Esophagus mucosa (tissue), 1 donor: ENCODE data around the gene NPTXR. TPM values are rescaled to one million over a fixed set of nuclear protein-coding genes. Genes with fewer than 3 reads are reported as not detected.
A peak's percentile ranks its signal among the peaks of the same experiment; 100 is the strongest.
"Not testable (repeated sequence)": the region's sequence is repeated elsewhere in the genome, so short reads cannot be mapped to it uniquely, and the experiment has no call there.

Experiments
- ATAC-seq: fragments of 200-7000 bp; cut with Tn5 transposase; one replicate; pipeline ENCODE4 v1.9.1; 2020
- total RNA-seq: library from RNA; stranded (reverse); gene quantifications from one replicate; pipeline ENCODE4 v1.2.4, GENCODE V29; 2023
- donor health status: DM: yes; HTN: yes; CAD: no.

Gene NPTXR
- total RNA-seq, 1 donor from 2014 or later: 0.44 TPM

DNA sequence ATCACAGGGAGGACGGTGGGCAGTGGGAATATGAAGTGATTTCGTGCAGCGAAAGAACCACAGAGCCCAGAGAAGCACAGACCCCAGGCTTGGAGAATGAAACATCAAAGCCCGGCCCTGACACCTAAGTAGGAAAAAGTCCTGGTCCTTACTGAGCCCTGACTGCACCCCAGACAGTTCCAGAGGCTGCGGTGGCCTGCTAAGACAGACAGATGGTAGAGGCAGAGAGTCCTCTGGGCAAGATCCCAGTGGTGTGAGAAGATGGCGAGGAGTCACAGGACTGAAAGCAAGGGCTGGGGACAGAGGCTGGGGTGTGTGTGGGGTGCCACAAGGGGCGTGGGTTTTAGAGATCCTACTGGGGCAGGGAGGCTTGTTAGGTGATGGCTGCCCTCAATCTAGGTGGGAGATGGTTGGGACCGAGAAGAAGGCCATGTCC, 24.5 kb upstream of the NPTXR start:
- ATAC-seq: no peak

DNA sequence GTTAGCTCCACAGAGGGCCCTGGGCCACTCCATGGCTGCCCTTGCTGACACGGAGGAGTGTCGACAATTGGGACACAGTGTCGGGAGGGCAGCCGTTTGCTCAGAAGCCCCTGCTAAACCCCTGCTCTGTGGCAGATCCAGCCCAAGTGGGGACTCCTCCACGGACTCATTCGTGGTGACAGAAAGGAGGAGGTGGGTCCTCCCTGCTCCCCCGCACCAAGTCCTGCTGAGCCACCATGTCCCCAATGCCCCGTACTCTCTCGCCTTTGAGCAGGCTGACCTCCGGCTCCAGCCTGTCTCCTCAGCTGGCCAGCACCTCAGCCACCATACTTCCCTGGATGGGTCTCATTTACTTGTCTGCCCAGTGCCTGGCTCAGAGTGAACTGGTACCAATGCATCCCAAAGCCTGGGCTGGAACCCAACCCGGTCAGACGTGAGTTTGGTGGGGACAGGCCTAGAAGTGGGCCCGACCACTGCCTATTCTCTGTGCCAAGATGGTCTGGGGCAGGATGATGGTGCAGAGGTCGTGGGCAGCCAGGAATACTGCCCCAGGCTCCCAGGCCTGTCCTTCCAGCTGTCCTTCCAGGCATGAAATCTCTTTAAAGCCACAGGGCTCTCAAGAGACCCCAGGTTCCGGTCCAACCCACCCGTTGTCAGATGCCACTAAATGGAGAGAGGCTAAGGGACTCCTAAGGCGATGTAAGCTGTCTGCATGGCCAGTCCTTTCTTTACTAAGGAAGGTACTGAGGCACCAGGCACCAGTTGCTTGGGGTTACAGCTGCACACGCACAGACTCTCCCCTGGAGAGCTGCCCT, 23.9 kb upstream of the NPTXR start:
- no peak for ATAC-seq

- no peak for ATAC-seq
Measured at GRCh38 chr22:38867124-38867455, 23.3 kb upstream of the NPTXR start.

DNA sequence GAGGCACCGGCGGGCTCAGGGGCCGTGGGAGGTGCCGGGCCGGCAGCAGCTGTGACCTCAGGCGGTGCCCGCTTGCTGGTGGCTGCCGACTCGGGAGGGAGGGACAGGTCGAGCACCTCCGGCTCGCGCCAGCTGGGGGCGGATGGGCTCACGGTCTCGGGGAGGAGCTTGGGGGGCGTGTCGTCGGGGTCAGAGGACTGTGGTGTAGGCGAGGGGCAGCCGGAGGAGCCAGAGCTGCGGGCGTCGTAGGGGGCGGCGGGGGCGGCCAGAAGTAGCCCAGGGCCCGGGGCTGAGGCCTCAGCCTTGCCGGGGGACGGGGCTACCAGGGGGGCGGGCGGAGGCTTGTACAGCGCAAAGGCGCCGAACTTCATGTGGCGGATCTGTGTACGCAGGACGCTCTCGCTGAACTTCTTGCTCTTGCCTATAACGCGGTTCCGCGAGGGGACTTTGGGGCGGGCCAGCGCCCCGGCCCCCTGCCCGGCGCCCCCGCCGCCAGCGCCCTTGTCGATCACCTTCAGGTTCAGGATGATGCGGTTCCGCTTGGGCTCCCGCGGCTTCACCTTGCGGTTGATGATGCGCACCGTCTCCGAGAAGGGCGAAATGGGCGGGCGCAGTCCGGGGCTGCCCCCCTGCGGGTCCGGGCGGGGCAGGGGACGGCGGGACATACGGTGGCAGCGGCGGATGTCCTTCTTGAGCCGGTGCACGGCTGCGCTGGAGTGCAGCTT, 22.7 kb upstream of the NPTXR start:
- no peak for ATAC-seq

DNA sequence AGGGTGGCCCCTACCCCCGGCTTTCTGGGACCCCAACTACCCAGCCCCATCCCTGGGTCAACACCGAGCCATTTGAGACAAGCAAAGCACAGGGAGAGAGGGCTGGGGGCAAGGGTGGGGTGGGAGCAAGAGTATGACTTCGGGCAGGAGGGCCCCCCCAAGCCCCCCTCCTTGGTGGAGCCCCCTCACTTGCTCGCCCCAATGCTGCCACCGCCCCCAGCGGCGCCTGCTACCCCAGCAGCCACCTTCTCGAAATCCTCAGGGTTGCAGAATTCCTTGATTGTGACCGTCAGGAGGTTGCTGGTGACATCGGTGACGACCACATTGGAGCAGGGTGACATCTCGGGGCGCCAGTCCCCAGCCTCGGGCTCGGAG, 22.2 kb upstream of the NPTXR start:
- no peak for ATAC-seq

DNA sequence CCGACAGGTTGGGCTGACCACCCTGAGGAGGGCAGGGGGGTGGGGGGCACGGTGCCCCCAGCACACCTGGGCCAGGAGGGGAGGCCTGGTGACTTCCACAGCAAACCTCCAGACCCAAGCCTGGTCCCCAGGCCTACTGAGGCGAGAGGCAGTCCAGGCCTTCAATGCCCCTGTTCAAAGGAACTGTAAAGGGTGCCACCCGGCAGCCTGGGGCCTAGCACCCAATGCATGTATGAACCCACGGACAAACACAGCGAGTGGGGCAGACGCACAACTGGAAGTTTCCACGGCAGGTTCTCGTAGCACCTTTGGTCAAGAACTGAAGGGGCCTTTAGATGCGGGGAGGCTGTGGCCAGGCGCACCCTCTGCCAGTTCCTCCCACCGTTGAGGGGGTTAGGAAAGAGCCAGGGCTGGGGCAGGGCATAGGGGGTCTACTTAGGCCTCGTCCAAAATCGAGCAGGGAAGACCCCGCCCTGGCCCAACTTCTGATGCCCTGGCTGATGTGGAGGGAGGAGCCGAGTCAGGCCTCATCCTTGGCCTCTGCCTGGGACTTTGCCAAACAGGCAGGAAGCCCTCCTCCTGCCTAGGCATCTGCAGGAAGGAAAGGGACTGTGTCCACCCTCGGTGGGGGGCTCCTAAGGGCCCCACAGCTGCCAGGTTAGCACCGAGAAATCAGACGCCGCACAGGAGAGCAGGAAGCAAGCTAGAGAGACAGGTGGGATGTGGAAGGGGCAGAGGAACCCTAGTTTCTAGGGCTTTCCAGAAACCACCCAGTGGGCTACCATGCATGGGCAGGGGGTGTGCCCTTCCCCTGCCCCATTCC, 21.6 kb upstream of the NPTXR start:
- no peak for ATAC-seq

DNA sequence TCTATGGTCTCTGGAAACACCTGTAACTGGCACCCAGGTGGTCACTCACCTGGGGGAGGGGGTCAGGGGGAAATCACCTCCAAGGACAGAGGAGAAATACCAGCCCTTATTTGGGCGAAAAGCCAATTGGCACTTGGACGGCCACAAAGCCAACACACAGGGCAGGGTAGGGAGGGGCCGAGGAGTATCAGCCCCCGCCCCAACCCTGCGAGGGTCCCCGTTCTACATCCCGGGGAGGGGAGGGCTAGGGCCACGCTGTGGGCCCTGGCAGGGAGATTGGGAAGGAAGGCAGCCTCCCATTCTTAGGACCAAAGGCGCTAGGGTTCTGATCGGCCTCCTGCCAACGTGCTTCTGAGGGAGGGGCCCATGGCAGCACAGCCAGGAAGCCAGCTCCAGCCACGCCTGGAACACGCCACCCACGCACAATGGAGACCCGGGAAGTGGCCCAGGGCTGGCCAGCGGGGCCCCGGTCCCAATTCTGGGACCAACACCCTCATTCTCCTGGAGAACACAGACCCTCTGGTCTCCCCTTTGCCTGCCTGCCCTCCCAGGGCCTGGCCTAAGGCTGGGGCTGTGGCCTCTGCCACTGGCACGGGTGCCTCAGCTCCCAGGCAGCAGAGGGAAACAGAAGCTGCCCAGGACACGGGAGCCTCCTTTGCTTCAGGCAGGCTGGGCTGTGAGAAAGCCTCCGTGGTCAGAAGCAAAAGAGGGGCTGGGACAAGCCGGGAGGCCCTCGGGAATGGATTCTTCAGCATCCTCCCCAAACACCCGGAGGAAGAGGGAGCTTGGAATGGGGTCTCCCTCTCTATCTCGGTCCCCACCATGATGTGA, 20.7 kb upstream of the NPTXR start:
- peak; percentile 5 for ATAC-seq

DNA sequence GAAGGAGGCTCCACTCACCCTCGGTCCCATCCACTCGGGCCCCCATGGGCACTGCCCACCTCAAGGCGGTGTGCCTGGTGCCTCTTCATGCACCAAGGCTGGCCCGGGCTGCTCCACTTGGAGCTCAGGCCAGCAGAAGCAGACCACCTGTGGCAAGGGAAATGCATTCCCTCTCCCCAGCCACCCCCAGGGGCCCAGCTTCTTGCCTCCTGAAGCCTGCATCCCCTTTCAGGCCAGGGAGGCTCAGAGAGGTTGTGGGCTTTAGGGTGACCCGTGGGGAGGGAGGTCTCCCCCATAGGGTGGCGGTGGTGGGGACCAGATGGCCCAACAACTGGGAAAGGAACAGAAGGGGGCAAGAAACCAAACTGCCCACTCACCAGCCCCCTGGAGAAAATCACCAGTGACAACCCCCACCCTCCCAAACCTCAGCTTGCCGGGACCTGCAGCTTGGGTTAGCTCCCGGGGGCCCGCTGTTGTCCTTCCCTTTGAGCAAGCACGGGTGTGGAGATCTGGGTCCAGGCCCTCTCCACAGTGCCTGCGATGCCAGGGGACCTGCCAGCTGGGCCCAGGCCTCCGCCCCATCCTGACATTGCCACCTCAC, 19.8 kb upstream of the NPTXR start:
- ATAC-seq: no peak

DNA sequence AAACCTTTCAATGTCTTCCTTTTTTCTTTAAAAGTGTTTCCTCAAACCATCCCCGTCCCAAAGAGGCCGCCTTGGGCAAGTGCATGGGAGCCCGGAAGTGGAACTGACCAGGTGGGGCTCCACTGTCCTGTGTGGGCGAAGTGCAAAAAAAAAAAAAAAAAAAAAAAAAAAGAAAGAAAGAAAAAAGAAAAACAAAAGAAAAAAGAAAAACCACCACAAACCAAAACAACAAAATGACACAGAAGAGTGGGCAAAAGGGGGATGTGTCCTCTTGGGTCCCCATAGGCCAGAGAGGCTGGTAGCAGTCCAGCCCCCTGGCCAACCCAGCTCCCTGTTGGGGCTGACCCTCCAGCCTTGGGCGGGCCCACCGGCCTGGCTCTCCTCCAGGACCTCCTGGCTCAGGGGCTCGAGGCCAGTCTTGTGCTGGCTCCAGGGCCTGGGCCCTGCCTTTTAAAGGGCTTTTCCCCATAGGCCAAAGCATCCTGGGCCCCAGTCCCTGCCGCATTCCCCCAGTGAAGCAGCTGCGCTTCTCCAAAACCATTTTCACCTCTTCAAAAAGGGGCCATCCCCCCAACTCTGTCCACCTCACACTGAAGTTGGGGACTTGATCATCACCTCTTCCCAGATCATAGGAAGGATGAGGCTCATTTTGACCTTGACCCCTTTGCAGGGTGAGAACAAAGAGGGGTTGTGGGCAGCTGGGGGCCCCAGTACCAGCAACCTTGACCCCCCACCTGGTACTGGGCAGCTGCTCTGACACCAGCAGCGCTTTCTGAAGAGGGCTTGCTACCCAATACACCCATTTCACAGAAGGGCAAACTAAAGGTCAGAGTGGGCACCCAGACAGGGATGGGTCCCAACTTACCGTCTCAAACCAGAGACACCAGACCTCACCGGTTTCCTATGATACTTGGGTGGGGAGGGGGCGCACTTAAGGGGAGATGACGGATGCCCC, 18.8 kb upstream of the NPTXR start:
- no peak for ATAC-seq

DNA sequence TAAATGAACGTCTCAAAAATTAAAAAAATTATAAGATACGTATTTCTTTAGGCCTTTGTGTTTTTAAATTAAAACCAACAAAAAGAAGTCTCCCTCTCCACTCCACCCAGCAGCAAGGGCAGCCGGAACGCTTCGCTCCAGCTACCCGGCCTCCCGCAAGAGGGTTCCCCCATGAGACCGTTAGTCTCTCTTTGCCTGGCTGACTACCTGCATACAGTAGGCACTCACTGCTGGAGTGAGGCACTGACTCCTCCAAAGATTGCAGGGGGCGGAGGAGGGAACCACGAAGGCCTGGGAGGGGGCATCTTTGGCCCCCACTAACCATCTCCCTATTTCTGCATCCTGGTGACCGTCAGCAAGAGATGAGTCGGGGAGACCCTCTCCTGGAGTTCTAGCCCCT, 18.1 kb upstream of the NPTXR start:
- no peak for ATAC-seq

GRCh38 chr22:38861170-38861876, 17.5 kb upstream of the NPTXR start:
- ATAC-seq: no peak

- no peak for ATAC-seq
Measured at GRCh38 chr22:38860283-38861169, 16.7 kb upstream of the NPTXR start.

DNA sequence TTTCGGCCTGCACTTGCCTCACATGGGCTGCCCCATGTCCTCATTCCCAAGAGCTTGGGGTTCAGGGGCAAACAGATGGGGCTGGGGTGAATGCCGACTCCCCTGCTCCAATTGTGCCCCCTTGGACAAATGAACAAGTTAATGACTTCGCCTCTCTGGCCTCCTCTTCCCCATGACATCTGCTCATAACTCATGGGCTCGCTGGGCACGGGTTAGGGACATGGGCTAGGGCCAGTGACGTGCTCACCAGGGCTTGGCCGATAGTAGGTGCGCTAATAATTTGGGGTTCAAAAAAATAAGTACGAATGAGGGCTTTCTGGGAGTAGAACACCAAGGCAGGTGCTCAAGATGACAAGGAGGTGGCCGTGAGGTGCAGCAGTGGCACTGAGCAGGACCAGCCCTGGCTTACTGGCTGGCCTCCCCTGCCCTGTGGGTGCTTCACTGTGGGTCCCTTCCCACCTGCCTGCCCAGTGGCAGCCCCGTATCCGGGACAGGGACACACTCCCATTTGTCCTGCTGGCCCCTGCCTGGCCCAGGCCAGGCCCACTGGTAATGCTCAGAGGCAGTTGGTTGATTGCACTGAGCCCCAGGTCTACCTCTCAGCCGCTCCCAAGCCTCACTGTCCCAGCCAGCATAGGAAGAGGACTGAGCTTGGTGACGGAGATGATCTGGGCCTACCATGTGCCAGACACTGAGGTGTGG, 15.9 kb upstream of the NPTXR start:
- no peak for ATAC-seq

DNA sequence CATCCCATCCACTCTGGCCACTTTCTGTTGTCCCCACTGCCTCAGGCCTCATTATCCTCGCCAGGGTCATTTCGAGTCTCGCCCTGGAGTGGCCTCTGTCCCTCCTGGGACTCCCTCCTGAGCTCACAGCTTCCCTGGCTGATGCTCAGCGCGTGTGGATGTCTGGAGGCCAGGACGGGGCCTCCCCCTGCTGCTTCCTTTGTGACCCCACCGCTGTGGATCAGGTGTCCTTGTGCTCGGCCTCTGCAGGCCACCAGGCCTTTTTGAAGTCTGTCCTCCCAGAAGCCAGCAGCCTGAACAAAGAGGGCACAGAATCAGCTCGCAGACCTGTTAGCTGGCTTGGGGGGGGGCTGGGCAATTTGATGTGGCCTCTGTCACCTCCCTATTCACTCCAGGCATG, 14.7 kb upstream of the NPTXR start:
- no peak for ATAC-seq

- not testable (repeated sequence) for ATAC-seq
Measured at GRCh38 chr22:38854476-38854875, 10.6 kb upstream of the NPTXR start.

- ATAC-seq: not testable (repeated sequence)
Measured at GRCh38 chr22:38853883-38854282, 10.1 kb upstream of the NPTXR start.

DNA sequence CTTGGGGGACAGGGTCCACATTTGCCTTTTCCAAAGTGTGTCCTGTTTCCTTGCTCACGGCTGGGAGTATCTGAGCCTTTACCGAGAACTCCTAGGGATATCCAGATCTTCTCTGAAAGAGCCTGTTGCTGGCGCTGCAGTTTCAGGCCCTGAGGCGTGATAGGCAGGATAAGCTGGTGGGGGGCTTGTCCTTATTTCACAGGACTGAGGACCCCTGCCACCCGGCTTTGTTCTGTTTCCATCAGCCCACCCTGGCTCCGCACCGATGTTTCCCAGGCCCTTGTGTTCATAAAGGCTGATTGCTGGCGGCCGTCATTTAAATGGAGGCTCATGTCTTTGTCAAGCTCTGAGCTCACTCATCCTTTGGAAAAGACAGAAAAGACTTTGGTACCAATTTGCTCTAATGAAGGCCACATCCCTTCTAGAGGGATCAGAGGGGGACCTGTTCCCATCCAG, 9.4 kb upstream of the NPTXR start:
- ATAC-seq: no peak

DNA sequence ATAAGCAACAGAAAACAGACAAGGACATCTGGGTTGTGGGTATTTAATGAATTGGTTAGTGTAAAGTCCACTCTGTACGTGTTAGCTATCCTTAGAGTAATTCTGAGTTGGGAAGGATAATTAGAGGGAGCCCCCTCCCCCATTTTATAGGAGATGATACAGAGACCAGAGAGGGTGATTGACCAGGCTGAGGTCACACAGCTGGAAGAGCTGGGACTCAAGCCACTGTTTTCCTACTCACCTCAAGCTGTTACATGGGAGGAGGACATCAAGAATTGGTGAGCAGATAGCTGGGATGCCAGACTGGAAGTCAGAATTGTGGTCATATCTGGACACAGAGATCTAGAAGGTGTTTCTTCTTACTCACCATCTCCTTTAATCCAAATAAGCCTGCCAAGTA, 8.7 kb upstream of the NPTXR start:
- ATAC-seq: no peak
